Vagina (tissue), 2 donors: ENCODE measurements around the gene RRAD. TPM values are rescaled to one million over a fixed set of nuclear protein-coding genes. Genes with fewer than 3 reads are reported as not detected.
"Not testable (repeated sequence)": the region's sequence is repeated elsewhere in the genome, so short reads cannot be mapped to it uniquely, and the experiment has no call there.

Source experiments
- DNase-seq, 2 donors: peaks; one replicate each; pipeline ENCODE4 v3.0.0-alpha.2; 2017; ENCODE audit errors: extremely low spot score in 2 of 2
- H3K27ac ChIP-seq: fragments of 200-600 bp; sonication (generic); one replicate; pipeline ENCODE4 v1.5.1; 2019
- H3K27me3 ChIP-seq: fragments of 200-600 bp; sonication (generic); one replicate; pipeline ENCODE4 v1.5.1; 2019
- H3K36me3 ChIP-seq, 2 donors: fragments of 200-600 bp; sonication (generic); one replicate each; pipeline ENCODE4 v1.5.1; 2017 to 2019
- H3K4me1 ChIP-seq: fragments of 200-600 bp; sonication (generic); one replicate; pipeline ENCODE4 v1.5.1; 2019
- H3K4me3 ChIP-seq, 2 donors: fragments of 200-600 bp; sonication (generic); 1 replicate in 1 of 2; 2 replicates in 1 of 2; pipeline ENCODE4 v1.5.1; 2016 to 2019
- H3K9me3 ChIP-seq: fragments of 200-600 bp; sonication (generic); one replicate; pipeline ENCODE4 v1.5.1; 2019
- CTCF ChIP-seq, 3 experiments: fragments of 450-650 bp in 2 of 3; fragments of 200-600 bp in 1 of 3; sonication (generic) in 1 of 3; IDR thresholded peaks; one replicate each; pipeline ENCODE4 v1.5.1; 2017 to 2019; ENCODE audit warnings: antibody characterized with exemption in 3 of 3, mild to moderate bottlenecking in 2 of 3, moderate library complexity in 2 of 3
- POLR2A ChIP-seq, 2 donors: fragments of 450-650 bp; IDR thresholded peaks; one replicate each; pipeline ENCODE4 v1.6.1; 2017; ENCODE audit warnings: antibody characterized with exemption in 2 of 2, mild to moderate bottlenecking in 2 of 2, moderate library complexity in 2 of 2
- POLR2AphosphoS5 ChIP-seq, 2 donors: sonication (generic); formaldehyde crosslinking; IDR thresholded peaks; one replicate each; pipeline ENCODE4 v1.9.0; 2017; ENCODE audit warnings: antibody characterized with exemption in 2 of 2, mild to moderate bottlenecking in 2 of 2, low read depth in 1 of 2; ENCODE audit not compliant: insufficient read depth in 1 of 2
- intact Hi-C: fragments of 100-400 bp; cut with DNase I; formaldehyde crosslinking; loops from one replicate; pipeline ENCODE4 v1.15.1; 2023
- total RNA-seq: library from RNA; depleted of rRNA; stranded (reverse); fragments of >200 nt; gene quantifications from one replicate; pipeline ENCODE4 v1.2.3, GENCODE V29; 2016

RRAD gene
- total RNA-seq, 1 donor from 2014 or later, result 49.1 TPM

- intact Hi-C loops, result no loop called here
- no peaks in the 10 kb centered on the region for H3K27me3 ChIP-seq
- no peaks in the 10 kb centered on the region for H3K36me3 ChIP-seq
- no peaks in the 10 kb centered on the region for H3K9me3 ChIP-seq
- H3K4me1 ChIP-seq, result peaks cover 8% of the 10 kb centered on the region
- no peak within 1 kb of the TSS for H3K4me3 ChIP-seq
- no peak for DNase-seq
- H3K27ac ChIP-seq, result no peak within 1 kb of the TSS
- TF ChIP-seq CTCF (IDR thresholded peaks at IDR 0.05) (no peak), POLR2A (IDR thresholded peaks at IDR 0.05) (no peak), POLR2AphosphoS5 (IDR thresholded peaks at IDR 0.05; ENCODE audit: insufficient read depth in 1 of 2, low read depth in 1 of 2) (no peak)
Observed at GRCh38 chr16:66961065-66961744, 35.9 kb upstream of the RRAD start, which contains the start of gene CES3. TSS of gene CES3 (plus strand) at chr16:66961266. CDS start at chr16:66961308, 42 bp downstream.

- Histone ChIP-seq H3K27me3 (no peaks in the 10 kb centered on the region), H3K4me1 (peaks cover 8% of the 10 kb centered on the region), H3K9me3 (no peaks in the 10 kb centered on the region), H3K36me3 (no peaks in the 10 kb centered on the region), H3K27ac (no peak overlapping the region), H3K4me3 (no peak overlapping the region)
- TF ChIP-seq POLR2A (IDR thresholded peaks at IDR 0.05) (no peak), CTCF (IDR thresholded peaks at IDR 0.05) (no peak), POLR2AphosphoS5 (IDR thresholded peaks at IDR 0.05; ENCODE audit: insufficient read depth in 1 of 2, low read depth in 1 of 2) (no peak)
- intact Hi-C loops, result no loop called here
- DNase-seq, result no peak
Observed at GRCh38 chr16:66960270-66960669, 34.9 kb upstream of the RRAD start.

- H3K9me3 ChIP-seq, result no peaks in the 10 kb centered on the region
- H3K27me3 ChIP-seq, result no peaks in the 10 kb centered on the region
- intact Hi-C loops, result no loop called here
- no peaks in the 10 kb centered on the region for H3K36me3 ChIP-seq
- H3K4me1 ChIP-seq, result peaks cover 8% of the 10 kb centered on the region
- no peak for DNase-seq
- TF ChIP-seq POLR2A (IDR thresholded peaks at IDR 0.05) (no peak), POLR2AphosphoS5 (IDR thresholded peaks at IDR 0.05; ENCODE audit: insufficient read depth in 1 of 2, low read depth in 1 of 2) (no peak), CTCF (IDR thresholded peaks at IDR 0.05) (no peak)
- H3K27ac ChIP-seq, result no peak overlapping the region
- no peak overlapping the region for H3K4me3 ChIP-seq
Observed at GRCh38 chr16:66959704-66960161, 34.4 kb upstream of the RRAD start.

- no peaks in the 10 kb centered on the region for H3K36me3 ChIP-seq
- H3K9me3 ChIP-seq, result no peaks in the 10 kb centered on the region
- TF ChIP-seq CTCF (IDR thresholded peaks at IDR 0.05) (no peak), POLR2A (IDR thresholded peaks at IDR 0.05) (no peak), POLR2AphosphoS5 (IDR thresholded peaks at IDR 0.05; ENCODE audit: insufficient read depth in 1 of 2, low read depth in 1 of 2) (no peak)
- H3K27ac ChIP-seq, result no peak overlapping the region
- peaks cover 8% of the 10 kb centered on the region for H3K4me1 ChIP-seq
- no peak overlapping the region for H3K4me3 ChIP-seq
- DNase-seq, result no peak
- H3K27me3 ChIP-seq, result no peaks in the 10 kb centered on the region
- intact Hi-C loops, result no loop called here
Observed at GRCh38 chr16:66958857-66959703, 33.7 kb upstream of the RRAD start.

- H3K4me3 ChIP-seq, H3K27me3 ChIP-seq, H3K9me3 ChIP-seq, H3K27ac ChIP-seq, H3K4me1 ChIP-seq, intact Hi-C loops, DNase-seq, H3K36me3 ChIP-seq: not testable (repeated sequence)
Observed at GRCh38 chr16:66956154-66956457, 30.8 kb upstream of the RRAD start.

GRCh38 chr16:66955363-66956153, 30.2 kb upstream of the RRAD start:
- DNase-seq, H3K27me3 ChIP-seq, H3K4me3 ChIP-seq, H3K9me3 ChIP-seq, H3K36me3 ChIP-seq, intact Hi-C loops, H3K4me1 ChIP-seq, H3K27ac ChIP-seq: not testable (repeated sequence)
